Keratinocyte (primary cell): ENCODE data around the gene COL21A1. TPM values are rescaled to one million over a fixed set of nuclear protein-coding genes. Genes with fewer than 3 reads are reported as not detected.

Experiments used
- DNase-seq: peaks from one replicate; pipeline ENCODE4 v3.0.0-alpha.2; 2011; ENCODE audit warnings: low read depth, missing footprints, low spot score
- FAIRE-seq: peaks from 2 replicates; lab custom pipeline; 2011; peaks lifted over from hg19 to GRCh38; lab: Jason Lieb, UNC
- H2AFZ ChIP-seq: 2 replicates; pipeline ENCODE4 v1.6.0; 2012; ENCODE audit warnings: low read length, control low read depth, inconsistent platforms; ENCODE audit not compliant: control insufficient read depth
- H3K27ac ChIP-seq: 2 replicates; pipeline ENCODE4 v1.5.1; 2011; ENCODE audit warnings: low read length; ENCODE audit not compliant: control insufficient read depth, insufficient read depth
- H3K27me3 ChIP-seq: 3 replicates; pipeline ENCODE4 v1.6.0; 2011; ENCODE audit warnings: low read length; ENCODE audit not compliant: control insufficient read depth, insufficient read depth; ENCODE audit errors: extremely low read depth
- H3K36me3 ChIP-seq, 2 experiments: 2 replicates in 1 of 2; 3 replicates in 1 of 2; pipeline ENCODE4 v1.5.1; 2011; ENCODE audit warnings: low read length in 2 of 2, mild to moderate bottlenecking in 1 of 2; ENCODE audit not compliant: control insufficient read depth in 2 of 2, insufficient read depth in 2 of 2; ENCODE audit errors: extremely low read depth in 1 of 2
- H3K4me1 ChIP-seq: 3 replicates; pipeline ENCODE4 v1.5.1; 2011; ENCODE audit warnings: low read length; ENCODE audit not compliant: control insufficient read depth, insufficient read depth; ENCODE audit errors: extremely low read depth
- H3K4me2 ChIP-seq: 3 replicates; pipeline ENCODE4 v1.6.0; 2011; ENCODE audit warnings: low read depth, low read length; ENCODE audit not compliant: control insufficient read depth, insufficient read depth; ENCODE audit errors: extremely low read depth
- H3K4me3 ChIP-seq, 3 experiments: fragments of 200-600 bp in 1 of 3; sonication (generic) in 1 of 3; 2 replicates in 2 of 3; 3 replicates in 1 of 3; pipeline ENCODE4 v1.5.1; 2011 to 2016; ENCODE audit warnings: low read length in 3 of 3, mild to moderate bottlenecking in 3 of 3, control low read depth in 2 of 3, inconsistent platforms in 1 of 3, low read depth in 1 of 3, mixed read lengths in 1 of 3, mixed run types in 1 of 3, moderate library complexity in 1 of 3; ENCODE audit not compliant: control insufficient read depth in 2 of 3, insufficient read depth in 2 of 3; ENCODE audit errors: extremely low read depth in 1 of 3
- H3K79me2 ChIP-seq: 2 replicates; pipeline ENCODE4 v1.6.0; 2012; ENCODE audit warnings: low read length; ENCODE audit not compliant: control insufficient read depth, insufficient read depth
- H3K9ac ChIP-seq: 3 replicates; pipeline ENCODE4 v1.6.0; 2011; ENCODE audit warnings: low read length; ENCODE audit not compliant: control insufficient read depth, insufficient read depth; ENCODE audit errors: extremely low read depth
- H3K9me1 ChIP-seq: 3 replicates; pipeline ENCODE4 v1.6.0; 2011; ENCODE audit warnings: low read length; ENCODE audit not compliant: control insufficient read depth, insufficient read depth; ENCODE audit errors: extremely low read depth
- H3K9me3 ChIP-seq: 2 replicates; pipeline ENCODE4 v1.5.1; 2012; ENCODE audit warnings: low read depth, low read length; ENCODE audit not compliant: control insufficient read depth
- H4K20me1 ChIP-seq: 3 replicates; pipeline ENCODE4 v1.6.0; 2011; ENCODE audit warnings: low read length; ENCODE audit not compliant: control insufficient read depth, insufficient read depth; ENCODE audit errors: extremely low read depth
- CTCF ChIP-seq, 3 experiments: IDR thresholded peaks in 1 of 3; conservative IDR thresholded peaks in 1 of 3; optimal IDR thresholded peaks in 1 of 3; 2 replicates in 2 of 3; 3 replicates in 1 of 3; pipeline versions ENCODE3 to v1.5.1; 2011; ENCODE audit warnings: low read length in 3 of 3, mild to moderate bottlenecking in 3 of 3, moderate library complexity in 2 of 3, control low read depth in 1 of 3, inconsistent platforms in 1 of 3; ENCODE audit not compliant: insufficient read depth in 2 of 3; ENCODE audit errors: extremely low read depth in 1 of 3
- EZH2 ChIP-seq: IDR thresholded peaks from one replicate; pipeline ENCODE4 v1.6.1; 2012; ENCODE audit warnings: inconsistent platforms, mild to moderate bottlenecking, low read length, moderate library complexity
- dilution Hi-C: fragments of 300-500 bp; cut with MboI; formaldehyde crosslinking; loops from one replicate; pipeline ENCODE4 v1.7.0; 2020; ENCODE audit warnings: low sequenced_read_pairs; ENCODE audit not compliant: extremely low pct_ligation_motif_present
- polyA plus RNA-seq, 5 experiments: library from polyadenylated mRNA; depleted of rRNA in 3 of 5; stranded (reverse) in 3 of 5; stranded (forward) in 1 of 5; unstranded in 1 of 5; fragments of >200 nt; gene quantifications; 1 replicate in 1 of 5; 2 replicates in 3 of 5; 3 replicates in 1 of 5; pipeline versions ENCODE4 v1.2.1 to v1.2.3, GENCODE V29; 2011 to 2012; ENCODE audit warnings: missing spikeins in 2 of 5, low read depth in 1 of 5, low replicate concordance in 1 of 5

Gene COL21A1
- polyA plus RNA-seq, 1 donor (not counting 4 experiments of a cell fraction or from before 2014, with no cell fraction given), result 0.16 TPM

GRCh38 chr6:56073761-56074160, 173.6 kb downstream of the COL21A1 start:
- H3K4me3 ChIP-seq, result no peak overlapping the region
- H3K36me3 ChIP-seq, result no peaks in the 10 kb centered on the region
- no peaks in the 10 kb centered on the region for H3K9me1 ChIP-seq
- H3K4me2 ChIP-seq, result no peak overlapping the region
- TF ChIP-seq CTCF (optimal IDR thresholded peaks at IDR 0.05 in 1 of 3, IDR thresholded peaks at IDR 0.05 in 1 of 3, conservative IDR thresholded peaks at IDR 0.05 in 1 of 3; ENCODE audit: extremely low read depth in 1 of 3, insufficient read depth in 2 of 3, low read length in 3 of 3), result no peak
- no peak for TF ChIP-seq EZH2
- H3K9me3 ChIP-seq, result no peaks in the 10 kb centered on the region
- DNase-seq, result no peak
- H2AFZ ChIP-seq, result no peak overlapping the region
- dilution Hi-C loops, result no loop called here
- H3K4me1 ChIP-seq, result no peaks in the 10 kb centered on the region
- H3K27ac ChIP-seq, result no peak overlapping the region
- no peak for FAIRE-seq
- no peaks in the 10 kb centered on the region for H4K20me1 ChIP-seq
- no peaks in the 10 kb centered on the region for H3K79me2 ChIP-seq
- no peaks in the 10 kb centered on the region for H3K27me3 ChIP-seq
- H3K9ac ChIP-seq, result no peak overlapping the region

GRCh38 chr6:56073315-56073714, 174.1 kb downstream of the COL21A1 start:
- FAIRE-seq, result no peak
- Histone ChIP-seq H3K9me1 (no peaks in the 10 kb centered on the region), H3K4me2 (no peak overlapping the region), H3K4me1 (no peaks in the 10 kb centered on the region), H3K9me3 (no peaks in the 10 kb centered on the region), H4K20me1 (no peaks in the 10 kb centered on the region), H3K27me3 (no peaks in the 10 kb centered on the region), H3K9ac (no peak overlapping the region), H3K27ac (no peak overlapping the region), H3K4me3 (no peak overlapping the region), H2AFZ (no peak overlapping the region), H3K36me3 (no peaks in the 10 kb centered on the region), H3K79me2 (no peaks in the 10 kb centered on the region)
- dilution Hi-C loops, result no loop called here
- TF ChIP-seq CTCF (optimal IDR thresholded peaks at IDR 0.05 in 1 of 3, IDR thresholded peaks at IDR 0.05 in 1 of 3, conservative IDR thresholded peaks at IDR 0.05 in 1 of 3; ENCODE audit: extremely low read depth in 1 of 3, insufficient read depth in 2 of 3, low read length in 3 of 3), result no peak
- no peak for TF ChIP-seq EZH2
- DNase-seq, result no peak
